SK-N-MC (cell line): ENCODE data around the gene BCAS1.

Experiments used
- EZH2 ChIP-seq: fragments of 200-600 bp; sonication (generic); IDR thresholded peaks from one replicate; pipeline ENCODE4 v1.6.1; 2017; ENCODE audit warnings: antibody characterized with exemption
- FOXP2 ChIP-seq: optimal IDR thresholded peaks from 2 replicates; pipeline ENCODE3; 2011; ENCODE audit warnings: mild to moderate bottlenecking, moderate library complexity; ENCODE audit not compliant: insufficient read depth; ENCODE audit errors: extremely low read length, control extremely low read depth
- POLR2AphosphoS5 ChIP-seq: IDR thresholded peaks from 2 replicates; pipeline ENCODE4 v1.6.1; 2012; ENCODE audit warnings: mild to moderate bottlenecking, low read depth, low read length, borderline replicate concordance

DNA sequence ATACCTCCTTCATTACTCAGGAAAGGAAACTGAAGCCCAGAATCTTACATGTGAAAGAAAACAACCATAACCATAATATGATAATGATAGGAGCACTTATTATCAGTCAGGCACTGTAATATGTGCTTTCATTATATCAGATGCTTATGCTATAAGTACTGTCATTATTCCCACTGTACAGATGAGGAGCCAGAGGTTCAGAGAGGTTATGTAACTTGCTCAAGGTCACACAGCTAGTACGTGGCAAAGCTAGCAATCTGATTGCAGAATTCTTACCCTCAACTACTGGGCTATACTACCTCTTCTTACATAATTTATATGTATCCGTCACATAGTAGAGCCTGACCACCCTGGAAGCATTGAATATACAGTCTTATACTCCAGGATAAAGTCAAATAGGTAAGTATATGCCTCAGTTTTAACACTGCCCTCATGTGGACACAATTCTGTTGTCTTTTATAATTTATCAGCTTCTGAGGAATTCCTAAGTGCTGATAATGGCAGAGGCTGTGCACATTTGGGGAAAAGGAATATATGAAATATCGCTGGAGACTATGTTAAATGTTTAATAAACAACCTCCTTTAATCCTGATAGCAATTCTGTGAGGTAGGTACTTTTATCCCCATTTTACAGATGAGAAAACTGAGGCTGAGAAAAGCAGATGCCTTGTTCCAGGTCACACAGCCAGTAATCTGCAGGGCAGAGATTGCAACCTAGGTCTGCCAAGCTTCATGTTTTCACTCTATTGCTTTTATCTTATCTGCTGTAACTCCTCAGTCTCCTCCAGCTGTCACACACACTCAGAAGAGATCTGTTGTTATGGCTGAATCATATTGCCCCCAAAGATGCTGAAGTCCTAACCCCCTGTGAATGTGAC lies 13.4 kb downstream of the BCAS1 start:
- TF ChIP-seq POLR2AphosphoS5 (no peak), EZH2 (no peak), FOXP2 (no peak)
